ENCODE results near the gene PPM1M.

The PPM1M gene

GRCh38 chr3:52290596-52291507 is 45.3 kb downstream of the PPM1M start:
- no peaks in the 10 kb centered on the region for H3K9me3 ChIP-seq (ENCODE audit: control insufficient read depth in 2 of 2, low read length in 2 of 2)
- no peak overlapping the region for H3K4me3 ChIP-seq (ENCODE audit: low read length in 2 of 2)
- no peaks in the 10 kb centered on the region for H3K27me3 ChIP-seq (ENCODE audit: control insufficient read depth in 1 of 2, insufficient read depth in 2 of 2, low read length in 2 of 2)
- no peak overlapping the region for H3K27ac ChIP-seq (ENCODE audit: low read length)
- H3K9ac ChIP-seq (ENCODE audit: low read length in 2 of 2): no peak overlapping the region
- peaks cover 11% of the 10 kb centered on the region for H3K4me1 ChIP-seq (ENCODE audit: control insufficient read depth, insufficient read depth, low read length)
- peaks cover 0 to 9% of the 10 kb centered on the region in 2 donors for H3K36me3 ChIP-seq (ENCODE audit: control insufficient read depth in 2 of 2, insufficient read depth in 2 of 2, low read length in 2 of 2)

GRCh38 chr3:52291508-52292181 is 46.1 kb downstream of the PPM1M start:
- Histone ChIP-seq H3K4me1 (ENCODE audit: control insufficient read depth, insufficient read depth, low read length) (peaks cover 11% of the 10 kb centered on the region), H3K27me3 (ENCODE audit: control insufficient read depth in 1 of 2, insufficient read depth in 2 of 2, low read length in 2 of 2) (peaks cover 0 to under 1% of the 10 kb centered on the region in 2 donors), H3K27ac (ENCODE audit: low read length) (no peak overlapping the region), H3K9me3 (ENCODE audit: control insufficient read depth in 2 of 2, low read length in 2 of 2) (no peaks in the 10 kb centered on the region), H3K4me3 (ENCODE audit: low read length in 2 of 2) (no peak overlapping the region), H3K9ac (ENCODE audit: low read length in 2 of 2) (no peak overlapping the region), H3K36me3 (ENCODE audit: control insufficient read depth in 2 of 2, insufficient read depth in 2 of 2, low read length in 2 of 2) (peaks cover 0 to 9% of the 10 kb centered on the region in 2 donors)

DNA sequence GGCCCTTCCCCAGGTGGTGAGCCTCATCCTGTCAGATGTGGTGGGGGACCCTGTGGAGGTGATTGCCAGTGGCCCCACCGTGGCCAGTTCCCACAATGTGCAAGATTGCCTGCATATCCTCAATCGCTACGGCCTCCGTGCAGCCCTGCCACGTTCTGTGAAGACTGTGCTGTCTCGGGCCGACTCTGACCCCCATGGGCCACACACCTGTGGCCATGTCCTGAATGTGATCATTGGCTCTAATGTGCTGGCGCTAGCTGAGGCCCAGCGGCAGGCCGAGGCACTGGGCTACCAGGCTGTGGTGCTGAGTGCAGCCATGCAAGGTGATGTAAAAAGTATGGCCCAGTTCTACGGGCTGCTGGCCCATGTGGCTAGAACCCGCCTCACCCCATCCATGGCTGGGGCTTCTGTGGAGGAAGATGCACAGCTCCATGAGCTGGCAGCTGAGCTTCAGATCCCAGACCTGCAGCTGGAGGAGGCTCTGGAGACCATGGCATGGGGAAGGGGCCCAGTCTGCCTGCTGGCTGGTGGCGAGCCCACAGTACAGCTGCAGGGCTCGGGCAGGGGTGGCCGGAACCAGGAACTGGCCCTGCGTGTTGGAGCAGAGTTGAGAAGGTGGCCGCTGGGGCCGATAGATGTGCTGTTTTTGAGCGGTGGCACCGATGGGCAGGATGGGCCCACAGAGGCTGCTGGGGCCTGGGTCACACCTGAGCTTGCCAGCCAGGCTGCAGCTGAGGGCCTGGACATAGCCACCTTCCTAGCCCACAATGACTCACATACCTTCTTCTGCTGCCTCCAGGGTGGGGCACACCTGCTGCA is 46.9 kb downstream of the PPM1M start:
- Histone ChIP-seq H3K9me3 (ENCODE audit: control insufficient read depth in 2 of 2, low read length in 2 of 2) (no peaks in the 10 kb centered on the region), H3K4me3 (ENCODE audit: low read length in 2 of 2) (no peak overlapping the region), H3K27ac (ENCODE audit: low read length) (no peak overlapping the region), H3K27me3 (ENCODE audit: control insufficient read depth in 1 of 2, insufficient read depth in 2 of 2, low read length in 2 of 2) (peaks cover 0 to 2% of the 10 kb centered on the region in 2 donors), H3K9ac (ENCODE audit: low read length in 2 of 2) (no peak overlapping the region), H3K36me3 (ENCODE audit: control insufficient read depth in 2 of 2, insufficient read depth in 2 of 2, low read length in 2 of 2) (peaks cover 0 to 9% of the 10 kb centered on the region in 2 donors), H3K4me1 (ENCODE audit: control insufficient read depth, insufficient read depth, low read length) (peaks cover 5% of the 10 kb centered on the region)

DNA sequence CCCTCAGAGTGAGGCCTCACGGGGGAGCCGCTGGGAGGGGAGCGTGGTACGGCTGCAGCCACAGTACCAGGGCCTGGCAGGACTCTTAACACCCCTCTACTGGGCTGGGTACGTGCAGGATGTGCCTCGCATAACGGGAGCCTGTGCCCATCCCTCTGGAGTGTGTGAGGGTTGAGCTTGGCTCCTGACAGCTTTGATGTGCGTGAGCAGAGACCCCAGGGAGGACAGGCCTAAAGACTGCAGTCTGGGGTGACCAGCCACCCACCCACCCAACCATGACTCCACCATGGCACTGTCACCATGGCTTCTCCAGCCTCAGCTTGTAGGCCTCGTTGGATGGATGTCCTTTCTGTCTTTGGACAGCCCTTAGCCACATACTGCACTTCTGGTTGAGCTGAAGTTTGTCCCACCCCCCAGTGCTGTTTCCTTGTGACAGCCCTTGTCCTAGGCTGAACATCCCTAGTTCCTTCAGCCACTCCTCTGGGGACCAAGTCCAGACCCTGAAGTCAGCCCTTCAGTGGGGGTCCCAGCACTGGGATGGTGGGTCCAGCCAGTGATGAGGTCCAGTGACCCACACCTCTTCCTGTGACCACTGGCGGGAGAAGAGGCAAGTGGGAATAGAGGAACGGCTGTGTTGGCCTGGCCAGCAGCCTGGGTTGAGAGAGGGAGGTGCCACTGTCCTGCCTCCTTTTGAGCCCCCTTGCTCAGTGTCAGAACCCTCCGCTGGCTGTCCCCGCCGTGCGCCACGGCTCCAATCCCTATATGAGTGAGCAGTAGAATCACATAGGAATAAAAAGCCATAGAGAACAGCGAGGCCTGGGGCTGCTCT is 48.1 kb downstream of the PPM1M start:
- Histone ChIP-seq H3K9me3 (ENCODE audit: control insufficient read depth in 2 of 2, low read length in 2 of 2) (no peaks in the 10 kb centered on the region), H3K9ac (ENCODE audit: low read length in 2 of 2) (no peak overlapping the region), H3K27ac (ENCODE audit: low read length) (no peak overlapping the region), H3K27me3 (ENCODE audit: control insufficient read depth in 1 of 2, insufficient read depth in 2 of 2, low read length in 2 of 2) (peaks cover 0 to 2% of the 10 kb centered on the region in 2 donors), H3K36me3 (ENCODE audit: control insufficient read depth in 2 of 2, insufficient read depth in 2 of 2, low read length in 2 of 2) (peaks cover 0 to 9% of the 10 kb centered on the region in 2 donors), H3K4me3 (ENCODE audit: low read length in 2 of 2) (no peak overlapping the region), H3K4me1 (ENCODE audit: control insufficient read depth, insufficient read depth, low read length) (peaks cover 2% of the 10 kb centered on the region)

GRCh38 chr3:52294320-52295150 is 49.0 kb downstream of the PPM1M start:
- Histone ChIP-seq H3K36me3 (ENCODE audit: control insufficient read depth in 2 of 2, insufficient read depth in 2 of 2, low read length in 2 of 2) (peaks cover 0 to 9% of the 10 kb centered on the region in 2 donors), H3K4me1 (ENCODE audit: control insufficient read depth, insufficient read depth, low read length) (no peaks in the 10 kb centered on the region), H3K27ac (ENCODE audit: low read length) (no peak overlapping the region), H3K9me3 (ENCODE audit: control insufficient read depth in 2 of 2, low read length in 2 of 2) (no peaks in the 10 kb centered on the region), H3K4me3 (ENCODE audit: low read length in 2 of 2) (no peak overlapping the region), H3K27me3 (ENCODE audit: control insufficient read depth in 1 of 2, insufficient read depth in 2 of 2, low read length in 2 of 2) (peaks cover 0 to 2% of the 10 kb centered on the region in 2 donors), H3K9ac (ENCODE audit: low read length in 2 of 2) (no peak overlapping the region)

- Histone ChIP-seq H3K9me3 (ENCODE audit: control insufficient read depth in 2 of 2, low read length in 2 of 2) (no peaks in the 10 kb centered on the region), H3K9ac (ENCODE audit: low read length in 2 of 2) (no peak overlapping the region), H3K27ac (ENCODE audit: low read length) (no peak overlapping the region), H3K27me3 (ENCODE audit: control insufficient read depth in 1 of 2, insufficient read depth in 2 of 2, low read length in 2 of 2) (peaks cover 0 to 2% of the 10 kb centered on the region in 2 donors), H3K4me3 (ENCODE audit: low read length in 2 of 2) (no peak overlapping the region), H3K36me3 (ENCODE audit: control insufficient read depth in 2 of 2, insufficient read depth in 2 of 2, low read length in 2 of 2) (peaks cover 0 to 9% of the 10 kb centered on the region in 2 donors), H3K4me1 (ENCODE audit: control insufficient read depth, insufficient read depth, low read length) (no peaks in the 10 kb centered on the region)
Measured at GRCh38 chr3:52295671-52296208, 50.2 kb downstream of the PPM1M start.

DNA sequence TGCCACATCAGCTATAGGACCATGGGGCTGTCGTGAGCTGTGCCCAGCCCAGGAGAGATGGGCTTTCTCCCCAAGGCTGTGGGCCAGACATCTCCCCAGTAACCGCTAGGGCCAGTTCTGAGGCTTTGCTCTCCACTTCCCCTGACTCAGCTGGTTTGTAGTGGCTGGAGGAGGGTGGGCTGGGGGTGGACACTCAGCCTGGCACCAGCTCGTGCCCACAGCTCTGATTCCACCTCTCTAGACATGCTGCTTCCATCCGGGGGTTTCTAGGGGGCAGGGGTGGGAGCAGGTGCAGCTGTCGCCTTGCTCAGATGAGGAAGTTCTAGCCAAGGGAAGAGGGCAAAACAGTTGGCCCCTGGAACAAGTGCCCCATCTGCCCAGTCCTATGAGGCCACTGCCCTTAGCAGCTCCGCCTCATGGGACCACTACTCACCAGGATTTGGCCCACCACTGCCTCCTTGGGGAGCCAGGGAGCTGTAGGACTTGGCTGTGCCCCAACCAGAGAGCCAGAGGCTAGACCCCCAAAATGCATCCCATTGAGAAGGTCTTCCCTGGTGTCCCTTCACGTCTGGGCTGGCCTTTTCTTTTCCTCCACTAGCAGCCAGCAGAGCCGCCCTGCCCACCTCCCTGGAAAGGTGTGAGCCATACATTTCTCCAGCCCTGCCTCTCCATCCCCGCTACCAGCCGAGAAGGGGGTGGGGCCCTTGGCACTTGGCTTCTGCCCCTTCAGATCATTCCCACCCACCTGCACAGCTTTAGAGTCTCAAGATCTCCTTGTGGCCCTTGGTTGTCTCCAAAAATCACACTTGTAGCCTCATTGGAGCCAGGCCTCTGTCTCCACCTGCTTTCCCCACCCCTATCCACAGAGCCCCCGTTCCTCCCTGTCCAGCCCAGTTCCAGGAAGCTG is 51.9 kb downstream of the PPM1M start:
- no peaks in the 10 kb centered on the region for H3K36me3 ChIP-seq (ENCODE audit: control insufficient read depth in 2 of 2, insufficient read depth in 2 of 2, low read length in 2 of 2)
- H3K27ac ChIP-seq (ENCODE audit: low read length): no peak overlapping the region
- peaks cover 0 to 2% of the 10 kb centered on the region in 2 donors for H3K27me3 ChIP-seq (ENCODE audit: control insufficient read depth in 1 of 2, insufficient read depth in 2 of 2, low read length in 2 of 2)
- no peak overlapping the region for H3K9ac ChIP-seq (ENCODE audit: low read length in 2 of 2)
- H3K4me3 ChIP-seq (ENCODE audit: low read length in 2 of 2): no peak overlapping the region
- H3K4me1 ChIP-seq (ENCODE audit: control insufficient read depth, insufficient read depth, low read length): no peaks in the 10 kb centered on the region
- H3K9me3 ChIP-seq (ENCODE audit: control insufficient read depth in 2 of 2, low read length in 2 of 2): no peaks in the 10 kb centered on the region

DNA sequence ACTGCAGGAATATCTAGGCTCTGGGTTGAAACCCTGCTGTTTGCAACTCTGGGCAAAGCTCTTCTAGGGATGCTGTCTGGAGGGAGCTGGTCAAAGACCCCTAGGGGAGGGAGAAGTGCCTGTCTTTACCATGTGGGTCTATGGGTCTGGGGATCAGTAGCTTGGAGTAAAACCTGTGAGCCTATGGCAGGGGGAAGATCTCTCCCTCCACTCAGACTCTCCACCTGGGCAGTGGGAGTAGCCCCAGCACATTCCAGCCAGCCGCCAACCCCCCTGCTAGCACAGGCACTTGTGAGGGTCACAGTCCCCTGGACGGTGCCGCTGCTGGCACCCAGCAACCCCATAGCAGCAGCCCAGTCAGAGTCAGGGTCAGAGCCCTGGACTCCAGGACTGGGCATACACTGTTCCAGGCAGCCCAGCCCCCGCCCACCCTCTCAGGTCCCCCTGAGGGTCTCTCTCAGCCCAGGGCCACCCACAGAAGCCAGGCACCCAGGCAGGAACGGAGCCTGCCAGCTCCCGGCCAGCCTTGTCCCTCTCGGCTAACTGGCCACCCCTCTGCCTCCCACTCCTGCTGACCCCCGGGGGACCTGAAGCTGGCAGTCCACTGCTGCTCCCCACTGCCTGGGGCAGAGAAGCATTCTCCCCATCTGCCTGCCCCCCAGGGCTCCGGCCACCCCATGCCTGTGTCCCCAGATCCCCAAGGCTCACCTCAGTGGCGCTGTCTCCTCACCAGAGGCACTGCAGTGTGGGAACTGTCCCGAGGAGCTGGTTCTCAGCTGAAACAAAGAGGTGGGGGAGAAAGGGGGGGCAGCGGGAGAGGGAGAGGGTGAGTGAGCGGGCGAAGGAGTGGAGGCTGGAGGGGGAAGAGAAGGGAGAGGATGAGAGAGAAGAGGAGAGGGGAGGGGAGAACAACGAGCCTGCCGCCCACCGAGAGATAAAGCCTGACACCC is 52.9 kb downstream of the PPM1M start:
- H3K27me3 ChIP-seq (ENCODE audit: control insufficient read depth in 1 of 2, insufficient read depth in 2 of 2, low read length in 2 of 2): peaks cover 0 to 2% of the 10 kb centered on the region in 2 donors
- H3K9me3 ChIP-seq (ENCODE audit: control insufficient read depth in 2 of 2, low read length in 2 of 2): no peaks in the 10 kb centered on the region
- no peak overlapping the region for H3K27ac ChIP-seq (ENCODE audit: low read length)
- no peaks in the 10 kb centered on the region for H3K4me1 ChIP-seq (ENCODE audit: control insufficient read depth, insufficient read depth, low read length)
- no peak overlapping the region for H3K4me3 ChIP-seq (ENCODE audit: low read length in 2 of 2)
- no peaks in the 10 kb centered on the region for H3K36me3 ChIP-seq (ENCODE audit: control insufficient read depth in 2 of 2, insufficient read depth in 2 of 2, low read length in 2 of 2)
- no peak overlapping the region for H3K9ac ChIP-seq (ENCODE audit: low read length in 2 of 2)
